Colonic mucosa (tissue), 4 donors: Measurements from ENCODE around the gene SERPINA1. TPM values are rescaled to one million over a fixed set of nuclear protein-coding genes. Genes with fewer than 3 reads are reported as not detected.

Source experiments
- DNase-seq: peaks from one replicate; pipeline ENCODE4 v3.0.0-alpha.2; 2020
- H3K27ac ChIP-seq: fragments of 200-600 bp; one replicate; pipeline ENCODE4 v1.8.0; 2021
- H3K27me3 ChIP-seq: fragments of 200-600 bp; one replicate; pipeline ENCODE4 v1.8.0; 2021
- H3K36me3 ChIP-seq: fragments of 200-600 bp; one replicate; pipeline ENCODE4 v1.8.0; 2021
- H3K4me1 ChIP-seq: fragments of 200-600 bp; one replicate; pipeline ENCODE4 v1.8.0; 2021; ENCODE audit warnings: mild to moderate bottlenecking
- H3K4me3 ChIP-seq: fragments of 200-600 bp; one replicate; pipeline ENCODE4 v1.8.0; 2021
- H3K9ac ChIP-seq, 2 donors: one replicate each; pipeline ENCODE4 v1.7.0; 2013; ENCODE audit warnings: control low read depth in 2 of 2, low read depth in 2 of 2, low read length in 2 of 2
- H3K9me3 ChIP-seq: fragments of 200-600 bp; one replicate; pipeline ENCODE4 v1.8.0; 2021
- intact Hi-C: fragments of 100-400 bp; cut with DNase I; formaldehyde crosslinking; loops from one replicate; pipeline ENCODE4 v1.14.1; 2022
- total RNA-seq, 2 donors: library from RNA; stranded (reverse); fragmentation: NEBNext Ultra II Directional in 1 of 2; extraction: Animal tissue kit (Norgen Biotek cat#: 25700) in 1 of 2; gene quantifications; one replicate each; pipeline ENCODE4 v1.2.1, GENCODE V29; 2021
- TF ChIP-seq, protein P1 (sequence below): fragments of 200-600 bp; IDR thresholded peaks from one replicate; pipeline ENCODE4 v1.8.0; 2022; ENCODE audit warnings: antibody characterized with exemption, mild to moderate bottlenecking
- donor health status: healthy.
- donor health status: DM: no; HTN: no; CAD: no.
- donor health status: DM: no; HTN: no; CAD: no.

Gene SERPINA1
- total RNA-seq, 2 donors from 2014 or later, result 153 to 278 TPM

DNA sequence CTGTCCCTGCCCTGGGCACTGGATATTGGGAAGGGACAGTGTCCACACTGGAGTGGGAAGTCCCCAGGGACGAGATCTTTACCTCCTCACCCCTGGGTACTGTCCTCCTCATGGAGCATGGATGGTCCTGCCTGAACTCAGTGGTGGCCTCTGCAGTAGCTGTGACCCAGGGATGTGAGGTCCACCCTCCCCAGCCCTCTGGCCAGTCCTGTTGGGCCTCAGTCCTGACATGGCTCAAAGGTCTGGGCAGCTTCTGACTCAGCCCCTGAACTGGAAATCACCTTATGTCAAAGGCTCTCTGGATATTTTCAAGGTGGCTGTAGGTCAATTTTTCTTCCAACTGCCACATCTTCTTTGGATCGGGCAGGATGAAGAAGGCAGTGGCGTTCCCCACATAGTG, 24.4 kb downstream of the SERPINA1 start:
- no peaks in the 10 kb centered on the region for H3K9me3 ChIP-seq
- no peak overlapping the region for H3K9ac ChIP-seq
- H3K36me3 ChIP-seq, result no peaks in the 10 kb centered on the region
- TF ChIP-seq, protein P1, sequence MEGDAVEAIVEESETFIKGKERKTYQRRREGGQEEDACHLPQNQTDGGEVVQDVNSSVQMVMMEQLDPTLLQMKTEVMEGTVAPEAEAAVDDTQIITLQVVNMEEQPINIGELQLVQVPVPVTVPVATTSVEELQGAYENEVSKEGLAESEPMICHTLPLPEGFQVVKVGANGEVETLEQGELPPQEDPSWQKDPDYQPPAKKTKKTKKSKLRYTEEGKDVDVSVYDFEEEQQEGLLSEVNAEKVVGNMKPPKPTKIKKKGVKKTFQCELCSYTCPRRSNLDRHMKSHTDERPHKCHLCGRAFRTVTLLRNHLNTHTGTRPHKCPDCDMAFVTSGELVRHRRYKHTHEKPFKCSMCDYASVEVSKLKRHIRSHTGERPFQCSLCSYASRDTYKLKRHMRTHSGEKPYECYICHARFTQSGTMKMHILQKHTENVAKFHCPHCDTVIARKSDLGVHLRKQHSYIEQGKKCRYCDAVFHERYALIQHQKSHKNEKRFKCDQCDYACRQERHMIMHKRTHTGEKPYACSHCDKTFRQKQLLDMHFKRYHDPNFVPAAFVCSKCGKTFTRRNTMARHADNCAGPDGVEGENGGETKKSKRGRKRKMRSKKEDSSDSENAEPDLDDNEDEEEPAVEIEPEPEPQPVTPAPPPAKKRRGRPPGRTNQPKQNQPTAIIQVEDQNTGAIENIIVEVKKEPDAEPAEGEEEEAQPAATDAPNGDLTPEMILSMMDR, result no peak
- no peak overlapping the region for H3K4me3 ChIP-seq
- H3K27me3 ChIP-seq, result no peaks in the 10 kb centered on the region
- intact Hi-C loops, result no loop called here
- no peaks in the 10 kb centered on the region for H3K4me1 ChIP-seq
- DNase-seq, result no peak
- H3K27ac ChIP-seq, result no peak overlapping the region

DNA sequence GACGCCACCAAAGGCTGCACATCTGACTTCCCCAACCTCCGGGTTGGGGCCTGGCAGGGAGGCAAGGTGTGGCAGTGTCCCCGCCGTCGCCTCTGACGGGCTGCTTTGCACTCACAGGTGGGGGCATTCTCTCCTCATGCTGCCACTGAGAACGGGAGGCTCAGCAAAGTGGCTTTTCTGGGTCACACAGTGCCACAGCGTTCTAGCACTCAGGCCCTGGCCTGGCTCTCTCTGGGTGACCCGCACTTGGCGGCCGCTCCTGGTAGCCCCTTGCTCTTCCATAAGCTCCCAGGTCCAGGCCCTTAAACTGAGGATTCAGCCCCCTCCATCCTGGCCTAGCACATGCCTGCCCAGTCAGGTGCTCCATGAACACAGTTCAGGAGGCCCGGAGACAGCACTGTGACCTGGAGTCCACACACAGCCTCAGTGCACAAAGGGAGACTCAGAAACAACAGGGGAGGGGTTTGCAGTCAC, 25.2 kb downstream of the SERPINA1 start:
- H3K27ac ChIP-seq, result no peak overlapping the region
- no peak for DNase-seq

DNA sequence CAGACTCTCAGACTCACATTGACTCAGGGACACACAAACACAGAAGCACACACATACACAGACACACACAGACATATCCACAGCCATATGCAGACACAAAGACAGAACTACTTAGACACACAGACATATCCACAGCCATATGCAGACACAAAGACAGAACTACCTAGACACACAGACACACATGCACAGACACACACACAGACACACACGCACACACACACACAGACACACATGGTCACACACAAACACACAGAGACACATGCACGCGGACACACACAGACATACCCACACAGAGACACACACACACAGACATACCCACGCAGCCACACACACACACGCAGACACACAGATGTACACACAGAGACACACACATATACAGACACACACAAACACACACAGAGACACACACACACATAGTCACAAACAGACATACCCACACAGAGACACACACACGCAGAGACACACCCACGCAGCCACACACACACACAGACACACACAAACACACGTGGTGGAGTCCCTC, 25.7 kb downstream of the SERPINA1 start:
- DNase-seq, result no peak
- Histone ChIP-seq H3K9me3 (no peaks in the 10 kb centered on the region), H3K36me3 (no peaks in the 10 kb centered on the region), H3K27ac (no peak overlapping the region), H3K9ac (no peak overlapping the region), H3K4me1 (no peaks in the 10 kb centered on the region), H3K27me3 (no peaks in the 10 kb centered on the region), H3K4me3 (no peak overlapping the region)
- intact Hi-C loops, result no loop called here
- TF ChIP-seq, protein P1, result no peak

More for the DNA sequence above, 25.2 kb downstream of the SERPINA1 start:
- no peak overlapping the region for H3K9ac ChIP-seq
- H3K9me3 ChIP-seq, result no peaks in the 10 kb centered on the region
- intact Hi-C loops, result no loop called here
- H3K4me1 ChIP-seq, result no peaks in the 10 kb centered on the region
- H3K36me3 ChIP-seq, result no peaks in the 10 kb centered on the region
- no peaks in the 10 kb centered on the region for H3K27me3 ChIP-seq
- H3K4me3 ChIP-seq, result no peak overlapping the region
- TF ChIP-seq, protein P1, result no peak

DNA sequence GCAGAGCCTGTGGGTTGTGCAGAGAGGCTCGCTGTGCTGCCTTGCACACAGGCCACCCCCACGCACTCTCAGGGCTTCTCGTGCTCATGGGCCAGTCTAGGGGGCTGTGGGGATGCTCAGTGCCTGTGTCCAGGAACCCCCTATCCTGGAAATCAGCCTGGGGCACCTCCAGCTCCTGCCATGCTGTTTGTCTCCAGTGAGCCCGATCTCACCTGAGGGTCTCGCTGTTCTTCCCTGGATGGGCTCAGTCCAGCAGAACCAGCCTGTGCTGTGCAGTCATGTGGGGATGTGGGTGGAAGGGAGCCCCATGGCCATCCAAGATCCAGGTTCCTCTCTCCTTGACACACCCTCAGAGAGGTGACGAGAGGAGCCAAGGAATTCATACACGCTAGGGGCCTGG, 26.7 kb downstream of the SERPINA1 start:
- H3K4me1 ChIP-seq, result no peaks in the 10 kb centered on the region
- H3K9ac ChIP-seq, result no peak overlapping the region
- intact Hi-C loops, result no loop called here
- no peak overlapping the region for H3K27ac ChIP-seq
- H3K36me3 ChIP-seq, result no peaks in the 10 kb centered on the region
- DNase-seq, result no peak
- no peak overlapping the region for H3K4me3 ChIP-seq
- TF ChIP-seq, protein P1, result no peak
- no peaks in the 10 kb centered on the region for H3K9me3 ChIP-seq
- no peaks in the 10 kb centered on the region for H3K27me3 ChIP-seq

DNA sequence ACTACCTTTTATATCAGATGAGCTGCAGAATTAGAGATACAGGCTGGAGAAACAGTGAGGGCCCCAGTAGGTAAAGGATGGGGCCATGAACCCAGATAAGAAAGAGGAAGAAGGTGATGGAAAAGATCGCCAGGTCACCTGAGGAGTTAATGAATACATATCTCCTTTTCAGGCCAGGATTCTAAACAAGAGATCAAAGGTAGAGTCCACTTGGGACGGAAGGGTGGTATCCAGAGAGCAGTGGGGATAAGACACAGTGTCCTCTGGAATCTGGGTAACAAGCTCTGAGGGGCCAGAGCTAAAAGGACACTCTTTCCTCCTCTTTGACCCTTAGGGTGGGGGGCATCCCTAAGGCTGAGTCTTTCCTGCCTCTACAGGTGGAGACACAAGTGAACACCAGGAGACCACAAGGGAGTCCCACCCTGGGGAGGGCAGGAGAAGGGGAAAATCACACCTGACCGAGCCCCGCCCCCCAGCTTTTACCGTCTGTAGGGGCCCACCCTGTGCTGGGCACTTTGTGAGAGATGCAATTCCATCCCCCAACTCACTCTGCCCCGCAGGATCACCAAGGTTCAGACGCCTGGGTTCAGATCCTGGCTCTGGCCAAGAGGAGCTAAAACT, 27.3 kb downstream of the SERPINA1 start:
- intact Hi-C loops, result no loop called here
- DNase-seq, result no peak
- H3K36me3 ChIP-seq, result no peaks in the 10 kb centered on the region

More for the DNA sequence above, 27.3 kb downstream of the SERPINA1 start:
- Histone ChIP-seq H3K27me3 (no peaks in the 10 kb centered on the region), H3K4me1 (no peaks in the 10 kb centered on the region), H3K27ac (no peak overlapping the region), H3K9me3 (no peaks in the 10 kb centered on the region), H3K9ac (no peak overlapping the region), H3K4me3 (no peak overlapping the region)
- TF ChIP-seq, protein P1, result no peak
